ENCODE results near the gene TPP1. TPM values are rescaled to one million over a fixed set of nuclear protein-coding genes. Genes with fewer than 3 reads are reported as not detected.
A peak's percentile ranks its signal among the peaks of the same experiment; 100 is the strongest.

The TPP1 gene
- total and polyA plus RNA-seq, 9 of the 15 experiments (the other 6 are each of a cell fraction or from before 2014, with no cell fraction given): 7.5 to 75.8 (median 15.7) TPM

DNA sequence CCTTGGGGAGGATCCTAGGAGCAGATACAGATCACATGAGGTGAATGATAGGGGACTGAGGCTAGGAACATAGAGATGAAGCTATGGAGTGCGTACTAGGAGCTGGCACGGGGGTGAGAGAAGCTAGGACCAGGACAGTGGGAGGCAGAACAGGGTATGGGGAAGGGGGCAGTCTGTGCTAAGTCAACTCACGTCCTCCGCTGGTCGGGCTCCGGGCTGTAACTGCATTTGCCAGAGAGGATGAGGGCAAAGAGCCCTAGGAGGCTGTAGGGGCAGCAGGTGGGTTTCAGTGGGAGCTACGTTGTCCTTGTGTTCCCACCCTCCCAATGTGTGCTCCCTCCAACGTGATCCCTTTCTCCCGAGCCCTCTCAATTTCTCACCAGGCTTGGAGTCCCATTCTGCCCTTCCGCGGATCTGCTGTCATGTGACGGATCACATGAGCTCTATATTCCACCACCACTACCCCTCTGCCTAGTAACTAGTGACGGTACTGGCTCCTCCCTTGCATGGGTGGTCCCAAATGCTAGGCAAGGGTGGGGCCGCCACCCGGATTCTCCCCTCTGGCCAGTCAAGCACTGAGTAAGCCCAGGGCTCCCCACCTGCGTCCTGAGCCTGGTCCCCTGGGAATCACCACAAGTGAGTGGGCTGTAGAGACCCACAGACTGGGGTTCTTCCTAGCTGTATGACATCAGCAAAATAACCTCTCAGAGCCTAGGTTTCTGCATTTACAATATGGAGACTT is at the start of gene TPP1 (continued):
- no peak for TF ChIP-seq SRSF3 (IDR thresholded peaks at IDR 0.05; ENCODE audit: insufficient read depth, low read length)
- no peak for TF ChIP-seq ZNF785 (CRISPR knock-in tag; IDR thresholded peaks at IDR 0.05)
- TF ChIP-seq CREB3 (tag; conservative IDR thresholded peaks at IDR 0.05; ENCODE audit: low read depth): no peak
- TF ChIP-seq NELFE (IDR thresholded peaks at IDR 0.05; ENCODE audit: insufficient read depth, insufficient read length): no peak
- TF ChIP-seq, protein P1, sequence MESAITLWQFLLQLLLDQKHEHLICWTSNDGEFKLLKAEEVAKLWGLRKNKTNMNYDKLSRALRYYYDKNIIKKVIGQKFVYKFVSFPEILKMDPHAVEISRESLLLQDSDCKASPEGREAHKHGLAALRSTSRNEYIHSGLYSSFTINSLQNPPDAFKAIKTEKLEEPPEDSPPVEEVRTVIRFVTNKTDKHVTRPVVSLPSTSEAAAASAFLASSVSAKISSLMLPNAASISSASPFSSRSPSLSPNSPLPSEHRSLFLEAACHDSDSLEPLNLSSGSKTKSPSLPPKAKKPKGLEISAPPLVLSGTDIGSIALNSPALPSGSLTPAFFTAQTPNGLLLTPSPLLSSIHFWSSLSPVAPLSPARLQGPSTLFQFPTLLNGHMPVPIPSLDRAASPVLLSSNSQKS (CRISPR knock-in tag; IDR thresholded peaks at IDR 0.05): no peak
- no peak for TF ChIP-seq ZNF134 (CRISPR knock-in tag; conservative IDR thresholded peaks at IDR 0.05)
- peak; percentile 99 for TF ChIP-seq RAD51 (IDR thresholded peaks at IDR 0.05; ENCODE audit: borderline replicate concordance, low read depth)
- TF ChIP-seq E2F4 (CRISPR knock-in tag; IDR thresholded peaks at IDR 0.05; ENCODE audit: low read depth): no peak
- peak in 1 of 3 experiments; percentile 41; a peak in 1 of 6 replicates for TF ChIP-seq ZBTB11 (CRISPR knock-in tag; IDR thresholded peaks at IDR 0.05)
- no peak for TF ChIP-seq BRD4 (IDR thresholded peaks at IDR 0.05)
- TF ChIP-seq SREBF1 (IDR thresholded peaks at IDR 0.05; ENCODE audit: borderline replicate concordance, low read depth, low read length): no peak
- TF ChIP-seq RBM17 (IDR thresholded peaks at IDR 0.05; ENCODE audit: borderline replicate concordance, low read depth, low read length): no peak
- TF ChIP-seq ILK (tag; IDR thresholded peaks at IDR 0.05; ENCODE audit: borderline replicate concordance, low read depth): no peak
- TF ChIP-seq TCF3 (CRISPR knock-in tag; IDR thresholded peaks at IDR 0.05): no peak
- no peak for TF ChIP-seq SMAD1 (IDR thresholded peaks at IDR 0.05; ENCODE audit: low read depth, low read length, partially characterized antibody)
- TF ChIP-seq EHMT2 (IDR thresholded peaks at IDR 0.05): no peak
- no peak for TF ChIP-seq ZC3H8 (IDR thresholded peaks at IDR 0.05)
- no peak for TF ChIP-seq RHOXF2B (CRISPR knock-in tag; conservative IDR thresholded peaks at IDR 0.05)

Data from K562 (cell line).